WTC11 (cell line): ENCODE measurements around the gene FXYD7. TPM values are rescaled to one million over a fixed set of nuclear protein-coding genes. Genes with fewer than 3 reads are reported as not detected.
A peak's percentile ranks its signal among the peaks of the same experiment; 100 is the strongest.

Experiments used
- ATAC-seq: fragments of 200-7000 bp; cut with Tn5 transposase; 2 replicates; pipeline ENCODE4 v1.10.0; 2021; ENCODE audit warnings: mild to moderate bottlenecking, moderate library complexity
- CTCF ChIA-PET: fragments of 300-600 bp; sonication (Branson Sonifier 250); formaldehyde crosslinking; loops from one replicate; lab custom pipeline; 2021; ENCODE audit warnings: antibody characterized with exemption; lab: Charles Lee
- POLR2A ChIA-PET: fragments of 350-600 bp; sonication (Branson Sonifier 250); formaldehyde crosslinking; loops from one replicate; lab custom pipeline; 2021; ENCODE audit warnings: antibody characterized with exemption; lab: Charles Lee
- DNase-seq: peaks from one replicate; pipeline ENCODE4 v3.0.0; 2021; ENCODE audit warnings: low spot score
- H3K27ac Mint-ChIP-seq: 2 replicates; pipeline ENCODE4 v1.8.0; 2021; ENCODE audit warnings: mixed read lengths
- H3K27me3 Mint-ChIP-seq: 2 replicates; pipeline ENCODE4 v1.8.0; 2021; ENCODE audit warnings: low read depth, mild to moderate bottlenecking, moderate library complexity, mixed read lengths
- H3K36me3 Mint-ChIP-seq: 2 replicates; pipeline ENCODE4 v1.8.0; 2021; ENCODE audit warnings: mixed read lengths
- H3K4me1 Mint-ChIP-seq: 2 replicates; pipeline ENCODE4 v1.8.0; 2022; ENCODE audit warnings: mixed read lengths
- H3K4me3 Mint-ChIP-seq: 2 replicates; pipeline ENCODE4 v1.8.0; 2021; ENCODE audit warnings: mild to moderate bottlenecking, moderate library complexity, mixed read lengths
- H3K9me3 Mint-ChIP-seq: 2 replicates; pipeline ENCODE4 v1.8.0; 2021; ENCODE audit warnings: mixed read lengths
- CREM ChIP-seq: sonication (generic); formaldehyde crosslinking; IDR thresholded peaks from 2 replicates; pipeline ENCODE4 v1.8.1; 2022; ENCODE audit warnings: mild to moderate bottlenecking, missing genetic modification reagents, moderate library complexity
- E2F1 ChIP-seq: sonication (generic); formaldehyde crosslinking; IDR thresholded peaks from 2 replicates; pipeline ENCODE4 v1.8.0; 2022; ENCODE audit warnings: mild to moderate bottlenecking, missing genetic modification reagents
- EMX1 ChIP-seq: fragments of 250-450 bp; sonication (Bioruptor Pico); IDR thresholded peaks from 2 replicates; pipeline ENCODE4 v1.8.0; 2021; ENCODE audit warnings: mild to moderate bottlenecking
- GABPB1 ChIP-seq: sonication (generic); formaldehyde crosslinking; IDR thresholded peaks from 2 replicates; pipeline ENCODE4 v1.8.1; 2023; ENCODE audit warnings: mild to moderate bottlenecking, missing genetic modification reagents
- JAZF1 ChIP-seq: fragments of 250-450 bp; sonication (Bioruptor Pico); IDR thresholded peaks from 2 replicates; pipeline ENCODE4 v1.9.0; 2021; ENCODE audit warnings: moderate library complexity, mild to moderate bottlenecking, inconsistent platforms
- JUN ChIP-seq: sonication (generic); formaldehyde crosslinking; IDR thresholded peaks from 2 replicates; pipeline ENCODE4 v1.8.0; 2023; ENCODE audit warnings: mild to moderate bottlenecking, missing genetic modification reagents
- MXD4 ChIP-seq: fragments of 250-450 bp; sonication (Bioruptor Pico); IDR thresholded peaks from 2 replicates; pipeline ENCODE4 v1.8.0; 2021; ENCODE audit warnings: mild to moderate bottlenecking, moderate library complexity, borderline replicate concordance
- PRDM15 ChIP-seq: sonication (generic); formaldehyde crosslinking; IDR thresholded peaks from 2 replicates; pipeline ENCODE4 v1.8.0; 2022; ENCODE audit warnings: missing genetic modification reagents
- PREB ChIP-seq: sonication (generic); formaldehyde crosslinking; IDR thresholded peaks from 2 replicates; pipeline ENCODE4 v1.8.1; 2022; ENCODE audit warnings: mild to moderate bottlenecking, missing genetic modification reagents, moderate library complexity, borderline replicate concordance
- SMAD3 ChIP-seq: sonication (generic); formaldehyde crosslinking; IDR thresholded peaks from 2 replicates; pipeline ENCODE4 v1.8.0; 2022; ENCODE audit warnings: missing genetic modification reagents, mild to moderate bottlenecking, borderline replicate concordance
- STAT6 ChIP-seq: sonication (generic); formaldehyde crosslinking; conservative IDR thresholded peaks from 2 replicates; pipeline ENCODE4 v1.8.1; 2023; ENCODE audit warnings: mild to moderate bottlenecking, low read depth, missing genetic modification reagents, moderate library complexity
- TP53 ChIP-seq: sonication (generic); formaldehyde crosslinking; IDR thresholded peaks from 2 replicates; pipeline ENCODE4 v1.8.1; 2023; ENCODE audit warnings: mild to moderate bottlenecking, missing genetic modification reagents
- ZBTB21 ChIP-seq: sonication (generic); formaldehyde crosslinking; IDR thresholded peaks from 2 replicates; pipeline ENCODE4 v1.8.1; 2023; ENCODE audit warnings: mild to moderate bottlenecking, missing genetic modification reagents, borderline replicate concordance
- ZNF396 ChIP-seq: fragments of 250-450 bp; sonication (Bioruptor Pico); IDR thresholded peaks from 2 replicates; pipeline ENCODE4 v1.8.0; 2021; ENCODE audit warnings: mild to moderate bottlenecking, moderate library complexity, borderline replicate concordance
- total RNA-seq: library from RNA; stranded (reverse); gene quantifications from 3 replicates; pipeline ENCODE4 v1.2.3, GENCODE V29; 2021
- TF ChIP-seq, protein P1 (sequence below): fragments of 250-450 bp; sonication (Bioruptor Pico); IDR thresholded peaks from 2 replicates; pipeline ENCODE4 v1.9.0; 2021; ENCODE audit warnings: mild to moderate bottlenecking
- TF ChIP-seq, protein P2 (sequence below): sonication (generic); formaldehyde crosslinking; conservative IDR thresholded peaks from 2 replicates; pipeline ENCODE4 v1.8.1; 2022; ENCODE audit warnings: mild to moderate bottlenecking, missing genetic modification reagents
- TF ChIP-seq, protein P3 (sequence below): sonication (generic); formaldehyde crosslinking; IDR thresholded peaks from 2 replicates; pipeline ENCODE4 v1.8.1; 2022; ENCODE audit warnings: mild to moderate bottlenecking, moderate library complexity, missing genetic modification reagents

Gene FXYD7
- total RNA-seq, 1 experiment from 2014 or later, result 16.7 TPM

- Mint-ChIP-seq H3K27ac (no peak overlapping the region), H3K9me3 (no peaks in the 10 kb centered on the region), H3K27me3 (no peaks in the 10 kb centered on the region), H3K4me3 (no peak overlapping the region), H3K4me1 (peaks cover 10% of the 10 kb centered on the region), H3K36me3 (no peaks in the 10 kb centered on the region)
- TF ChIP-seq GABPB1 (CRISPR knock-in tag) (no peak), ZBTB21 (CRISPR knock-in tag) (no peak), TP53 (no peak)
- CTCF ChIA-PET, result interaction anchor here (0.7 to 4.1 kb wide), 6 partner anchors 15 to 395 kb away, joined by 3 to 14 read pairs (median 6); partner anchors contain the start of gene FXYD3
- DNase-seq (no peak), ATAC-seq (no peak)
- POLR2A ChIA-PET, result no interaction called here
Measured at GRCh38 chr19:35099897-35100275, 43.2 kb upstream of the FXYD7 start.

DNA sequence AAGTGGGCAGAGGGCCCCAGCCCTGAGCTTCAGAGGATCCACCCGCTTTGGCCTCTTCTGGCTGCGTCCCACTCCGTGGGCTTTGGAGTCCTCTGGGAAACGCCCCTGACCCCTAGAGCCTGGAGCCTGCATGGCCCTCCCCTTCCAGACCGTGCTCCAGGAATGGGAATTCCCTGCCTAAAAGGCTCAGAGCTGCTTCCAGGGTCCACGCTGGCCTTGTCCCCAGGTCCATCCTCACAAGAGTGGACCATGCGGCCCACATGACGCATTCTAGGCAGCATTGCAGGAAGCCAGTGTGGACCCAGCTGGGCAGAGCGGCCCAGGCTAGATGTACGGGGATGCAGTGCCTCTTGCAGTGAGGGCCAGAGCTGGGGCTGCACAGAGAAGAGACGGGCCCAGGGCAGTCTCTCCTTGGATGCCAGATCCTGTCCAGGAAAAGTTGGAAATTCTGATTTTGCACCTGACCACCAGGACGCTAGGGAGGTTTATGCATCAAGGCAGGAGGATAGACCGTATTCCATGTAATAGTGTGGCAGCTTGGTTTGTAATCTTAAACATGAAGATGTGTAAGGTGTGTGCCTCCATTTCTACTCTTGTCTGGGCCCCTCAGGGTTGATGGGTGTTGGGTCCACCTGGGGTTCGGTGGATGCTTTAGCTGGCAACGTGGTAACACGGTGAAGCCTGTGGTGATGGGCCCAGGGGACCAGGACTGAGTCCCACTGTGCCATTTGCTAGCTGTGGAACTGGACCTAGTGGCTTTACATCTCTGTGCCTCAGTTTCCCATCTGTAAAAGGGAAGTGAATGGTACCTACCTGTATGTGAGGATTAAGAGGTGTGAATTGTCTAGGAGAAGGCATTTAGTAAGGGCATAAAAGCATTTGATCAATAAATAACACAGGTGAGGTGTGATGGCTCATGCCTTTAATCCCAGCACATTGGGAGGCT lies 42.2 kb upstream of the FXYD7 start:
- POLR2A ChIA-PET, result no interaction called here
- TF ChIP-seq ZNF396 (CRISPR knock-in tag), result no peak
- TF ChIP-seq, protein P1, sequence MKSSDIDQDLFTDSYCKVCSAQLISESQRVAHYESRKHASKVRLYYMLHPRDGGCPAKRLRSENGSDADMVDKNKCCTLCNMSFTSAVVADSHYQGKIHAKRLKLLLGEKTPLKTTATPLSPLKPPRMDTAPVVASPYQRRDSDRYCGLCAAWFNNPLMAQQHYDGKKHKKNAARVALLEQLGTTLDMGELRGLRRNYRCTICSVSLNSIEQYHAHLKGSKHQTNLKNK, result no peak
- no peak for TF ChIP-seq SMAD3 (CRISPR knock-in tag)
- no peak for TF ChIP-seq PREB (CRISPR knock-in tag)
- TF ChIP-seq JUN (CRISPR knock-in tag), result no peak
- TF ChIP-seq MXD4, result no peak
- TF ChIP-seq STAT6 (CRISPR knock-in tag), result no peak
- TF ChIP-seq, protein P2, sequence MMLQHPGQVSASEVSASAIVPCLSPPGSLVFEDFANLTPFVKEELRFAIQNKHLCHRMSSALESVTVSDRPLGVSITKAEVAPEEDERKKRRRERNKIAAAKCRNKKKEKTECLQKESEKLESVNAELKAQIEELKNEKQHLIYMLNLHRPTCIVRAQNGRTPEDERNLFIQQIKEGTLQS (CRISPR knock-in tag), result no peak
- no peak for TF ChIP-seq E2F1 (CRISPR knock-in tag)
- TF ChIP-seq JAZF1, result no peak
- TF ChIP-seq PRDM15 (CRISPR knock-in tag), result no peak
- no peak for TF ChIP-seq ZBTB21 (CRISPR knock-in tag)
- no peak for TF ChIP-seq CREM
- TF ChIP-seq, protein P3, sequence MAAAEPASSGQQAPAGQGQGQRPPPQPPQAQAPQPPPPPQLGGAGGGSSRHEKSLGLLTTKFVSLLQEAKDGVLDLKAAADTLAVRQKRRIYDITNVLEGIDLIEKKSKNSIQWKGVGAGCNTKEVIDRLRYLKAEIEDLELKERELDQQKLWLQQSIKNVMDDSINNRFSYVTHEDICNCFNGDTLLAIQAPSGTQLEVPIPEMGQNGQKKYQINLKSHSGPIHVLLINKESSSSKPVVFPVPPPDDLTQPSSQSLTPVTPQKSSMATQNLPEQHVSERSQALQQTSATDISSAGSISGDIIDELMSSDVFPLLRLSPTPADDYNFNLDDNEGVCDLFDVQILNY (CRISPR knock-in tag), result no peak
- TF ChIP-seq EMX1 (CRISPR knock-in tag), result no peak
- DNase-seq (no peak), ATAC-seq (peak; percentile 27; the same call in 1 of the 2 replicates)
- CTCF ChIA-PET, result interaction anchor here (0.6 to 4.1 kb wide), 10 partner anchors 10 to 127 kb away, joined by 3 to 14 read pairs (median 5); partner anchors contain the start of genes FXYD3, FXYD5 and LGI4
- H3K9me3 Mint-ChIP-seq, result no peaks in the 10 kb centered on the region
- peaks cover 7% of the 10 kb centered on the region for H3K4me1 Mint-ChIP-seq
- no peak overlapping the region for H3K4me3 Mint-ChIP-seq
- no peaks in the 10 kb centered on the region for H3K36me3 Mint-ChIP-seq
- no peak overlapping the region for H3K27ac Mint-ChIP-seq
- no peaks in the 10 kb centered on the region for H3K27me3 Mint-ChIP-seq
